Nasal cavity respiratory epithelium epithelial cell of viscerocranial mucosa (primary cell): ENCODE data around the gene CCR9. TPM values are rescaled to one million over a fixed set of nuclear protein-coding genes. Genes with fewer than 3 reads are reported as not detected.

ENCODE experiments used
- total RNA-seq: library from RNA; depleted of rRNA; stranded (reverse); fragments of >200 nt; gene quantifications from 2 replicates; pipeline ENCODE4 v1.2.3, GENCODE V29; 2014

The CCR9 gene
- total RNA-seq: not detected in 2 replicates

DNA sequence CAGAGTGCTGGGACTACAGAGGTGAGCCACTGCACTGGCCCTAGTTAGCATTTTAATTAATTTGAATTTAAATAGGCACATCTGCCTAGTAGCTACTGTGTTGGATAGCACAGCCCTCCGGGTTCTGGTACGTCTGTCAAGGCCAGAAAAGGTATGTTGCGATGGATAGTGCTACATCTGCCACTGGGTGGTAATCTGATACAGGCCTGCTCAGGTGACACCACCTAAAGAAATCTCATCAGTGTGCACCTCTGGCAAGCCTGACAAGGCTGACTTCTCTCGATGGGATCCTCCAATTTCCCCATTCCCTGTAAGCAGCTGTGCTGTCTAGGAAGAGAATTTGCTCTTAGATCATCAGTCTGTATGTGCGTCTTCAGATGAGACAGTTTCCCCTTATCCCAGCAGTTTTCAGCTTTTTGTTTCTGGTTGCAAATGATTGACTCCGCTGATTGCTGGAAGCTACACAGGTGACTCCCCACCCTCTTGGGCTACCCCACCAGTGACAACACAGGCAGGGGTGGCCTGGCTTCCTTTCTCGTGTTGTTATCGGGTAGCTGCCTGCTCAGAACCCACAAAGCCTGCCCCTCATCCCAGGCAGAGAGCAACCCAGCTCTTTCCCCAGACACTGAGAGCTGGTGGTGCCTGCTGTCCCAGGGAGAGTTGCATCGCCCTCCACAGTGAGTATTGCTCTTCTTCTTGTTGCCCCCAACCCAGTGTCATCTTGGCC lies at the start of gene CCR9:
Gene CCR9, plus strand, starts transcription at position 565 of the 727 bp plus-strand sequence. CDS start 8,391 bp downstream, outside the sequence.

DNA sequence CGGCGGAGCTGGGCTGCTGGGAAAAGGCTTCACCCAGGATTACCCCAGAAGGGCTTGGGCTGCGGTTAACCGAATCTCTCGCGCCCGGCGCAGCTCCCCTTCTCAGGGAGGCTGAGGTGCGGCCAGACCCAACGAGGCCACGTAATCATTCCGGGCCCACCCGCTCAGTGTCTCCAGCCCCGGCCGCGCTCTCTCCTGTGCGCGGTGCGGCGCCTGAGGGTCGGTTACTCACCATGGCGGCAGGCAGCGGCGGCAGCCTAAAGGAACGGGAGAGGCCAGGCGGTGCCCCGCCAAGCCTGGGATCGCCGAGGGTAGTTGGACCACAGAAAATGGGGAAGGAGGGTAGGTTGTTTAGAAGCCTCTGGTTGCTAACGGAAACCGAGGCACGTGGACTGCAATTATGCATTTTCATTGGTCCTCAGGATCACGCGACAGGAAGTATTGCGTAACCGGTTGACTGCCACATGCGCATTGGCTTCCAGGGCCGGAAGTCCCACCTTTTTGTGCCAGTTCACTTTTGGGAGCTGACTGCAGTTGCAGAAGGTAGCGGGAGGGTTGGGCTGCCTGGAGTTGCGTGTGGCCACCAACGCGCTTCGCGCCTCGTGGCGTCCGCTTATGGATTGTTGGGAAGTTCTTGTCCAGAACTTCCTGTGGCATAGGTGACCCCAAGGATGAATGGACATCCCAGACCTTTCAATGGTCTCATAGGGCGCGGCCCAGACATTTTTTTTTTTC lies 44.4 kb upstream of the CCR9 start, which contains the start of gene LZTFL1:
Gene LZTFL1, minus strand, starts transcription at position 363 of the 735 bp plus-strand sequence. Its CDS starts 128 bp downstream, at position 235.

GRCh38 chr3:45943207-45943846 lies 57.0 kb downstream of the CCR9 start, which contains the start of gene CXCR6:
Gene CXCR6, plus strand, starts transcription at chr3:45943464. Its CDS starts 3,018 bp downstream, at chr3:45946482.

Other genes with a start within 250 kb of the CCR9 start
- gene SACM1L, start 197.1 kb upstream of the CCR9 start, total RNA-seq: 29.4 and 62.9 TPM in 2 replicates
- 0.14 and 0.34 TPM in 2 replicates for gene SLC6A20, start 90.0 kb upstream of the CCR9 start, total RNA-seq
- gene LZTFL1, start 44.4 kb upstream of the CCR9 start, total RNA-seq: 10.6 and 17.5 TPM in 2 replicates
- gene CXCR6, start 56.9 kb downstream of the CCR9 start, total RNA-seq: not detected in 2 replicates
- 16.1 and 32.1 TPM in 2 replicates for gene FYCO1, start 109.3 kb downstream of the CCR9 start, total RNA-seq
- not detected in 2 replicates for gene XCR1, start 140.9 kb downstream of the CCR9 start, total RNA-seq